Activated T-cell treated with anti-CD3 and anti-CD28 coated beads for 1 hour (primary cell): Measurements from ENCODE around the gene ARL2BP.
"Not testable (repeated sequence)": the region's sequence is repeated elsewhere in the genome, so short reads cannot be mapped to it uniquely, and the experiment has no call there.

ENCODE experiments used
- DNase-seq: peaks from one replicate; pipeline ENCODE4 v3.0.0-alpha.2; 2020; ENCODE audit warnings: low read depth

Gene ARL2BP

DNA sequence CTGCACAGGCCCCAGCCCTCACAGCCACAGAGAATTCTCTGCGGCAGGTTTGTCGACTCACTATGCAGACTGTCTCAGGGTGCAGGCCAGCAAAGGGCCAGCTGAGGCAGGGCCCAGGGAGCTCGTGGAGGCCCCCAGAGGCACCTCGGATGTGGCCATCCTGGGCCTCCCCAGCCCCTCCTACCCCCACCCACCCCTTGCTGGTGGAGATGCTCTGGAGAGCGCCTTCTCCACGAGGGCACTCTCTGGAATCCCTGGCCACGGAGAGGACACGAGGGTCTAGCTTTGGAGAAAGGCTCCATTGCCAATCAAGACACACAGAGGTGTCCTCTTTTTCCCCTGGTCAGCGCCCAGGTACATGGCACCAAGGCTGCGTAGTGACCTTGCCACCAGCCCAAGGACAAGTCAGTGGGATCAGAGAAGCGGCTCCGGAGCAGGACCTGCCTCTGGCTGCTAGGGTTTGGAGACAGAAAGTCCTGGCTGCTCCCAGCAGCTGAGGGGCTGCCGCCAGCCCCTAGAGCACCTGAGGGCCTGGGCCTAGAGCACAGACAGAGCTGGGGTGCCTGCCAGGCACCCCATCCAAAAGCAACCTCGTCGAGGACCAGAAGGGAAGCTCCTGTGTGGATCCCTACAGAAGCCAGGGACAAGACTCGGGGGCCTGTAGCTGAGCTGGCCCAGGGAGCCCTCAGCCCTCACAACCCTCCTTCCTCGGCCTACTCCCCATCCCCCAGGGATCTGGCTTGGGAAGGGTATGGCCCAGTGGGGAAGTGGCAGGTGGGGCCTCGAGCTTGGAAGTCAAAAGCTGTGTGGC is 18.7 kb downstream of the ARL2BP start:
- no peak for DNase-seq

DNA sequence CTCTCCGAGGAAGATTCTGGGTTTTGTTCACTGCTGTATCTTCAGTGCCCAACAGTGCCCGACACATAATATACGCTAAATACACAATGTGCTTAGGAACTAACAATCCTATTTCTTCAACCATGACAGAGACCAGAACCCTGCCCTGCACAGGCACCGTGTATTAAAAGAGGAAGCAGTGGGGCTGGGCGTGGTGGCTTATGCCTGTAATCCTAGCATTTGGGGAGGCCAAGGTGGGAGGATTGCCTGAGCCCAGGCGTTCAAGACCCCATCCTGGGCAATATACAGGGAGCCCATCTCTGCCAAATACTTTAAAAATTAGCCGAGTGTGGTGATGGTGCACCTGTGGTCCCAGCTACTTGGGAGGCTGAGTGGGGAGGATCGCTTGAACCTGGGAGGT is 19.3 kb downstream of the ARL2BP start:
- no peak for DNase-seq

DNA sequence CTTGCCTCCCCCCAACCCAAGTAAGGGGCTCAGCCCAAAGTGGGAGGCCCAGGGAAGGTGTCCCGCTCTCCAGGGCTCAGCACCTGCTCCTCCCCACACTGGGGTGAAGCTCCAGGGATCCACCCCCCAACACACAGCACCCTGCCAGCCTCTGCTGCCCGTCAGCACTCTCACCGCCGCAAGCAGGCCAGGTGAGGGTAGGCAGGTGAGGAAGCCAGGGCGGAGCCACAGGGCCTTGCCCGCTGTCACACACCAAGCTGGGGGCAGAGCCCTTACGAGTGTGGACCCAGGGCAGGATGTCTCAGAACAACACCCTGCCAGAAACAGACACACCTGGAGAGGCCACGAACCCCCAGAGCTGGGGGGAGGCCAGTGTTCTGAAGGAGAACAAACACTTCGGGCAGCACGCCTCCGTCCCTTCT is 19.9 kb downstream of the ARL2BP start:
- DNase-seq: no peak

DNA sequence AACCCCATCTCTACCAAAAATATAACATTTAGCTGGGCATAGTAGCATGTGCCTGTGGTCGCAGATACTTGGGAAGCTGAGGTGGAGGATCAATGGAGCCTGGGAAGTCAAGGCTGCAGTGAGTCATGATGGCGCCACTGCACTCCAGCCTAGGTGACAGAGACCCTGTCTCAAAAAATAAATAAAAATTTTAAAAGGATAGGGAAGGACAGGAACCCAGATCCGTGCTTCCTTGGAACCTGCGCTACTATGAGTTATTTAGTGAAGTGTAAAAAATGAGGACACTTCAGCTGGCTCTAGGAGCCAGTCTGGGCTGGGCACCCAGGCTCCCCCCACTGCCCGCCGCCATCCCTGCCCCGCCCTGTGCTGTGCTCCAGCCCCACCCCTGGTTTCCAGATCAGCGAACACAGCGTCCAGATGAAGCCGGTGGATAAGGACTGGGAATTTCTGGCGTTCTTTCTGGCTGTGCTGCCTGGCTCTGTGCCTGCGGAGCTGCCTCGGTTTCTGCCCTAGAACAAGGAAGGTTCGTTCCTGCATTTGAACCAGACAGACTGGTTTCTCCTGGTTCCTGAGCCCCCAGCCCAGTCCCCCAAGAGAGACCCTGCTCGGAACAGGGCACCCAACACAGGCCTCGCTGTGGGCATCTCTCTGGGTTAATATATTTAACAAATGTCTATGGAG is 20.9 kb downstream of the ARL2BP start:
- no peak for DNase-seq

DNA sequence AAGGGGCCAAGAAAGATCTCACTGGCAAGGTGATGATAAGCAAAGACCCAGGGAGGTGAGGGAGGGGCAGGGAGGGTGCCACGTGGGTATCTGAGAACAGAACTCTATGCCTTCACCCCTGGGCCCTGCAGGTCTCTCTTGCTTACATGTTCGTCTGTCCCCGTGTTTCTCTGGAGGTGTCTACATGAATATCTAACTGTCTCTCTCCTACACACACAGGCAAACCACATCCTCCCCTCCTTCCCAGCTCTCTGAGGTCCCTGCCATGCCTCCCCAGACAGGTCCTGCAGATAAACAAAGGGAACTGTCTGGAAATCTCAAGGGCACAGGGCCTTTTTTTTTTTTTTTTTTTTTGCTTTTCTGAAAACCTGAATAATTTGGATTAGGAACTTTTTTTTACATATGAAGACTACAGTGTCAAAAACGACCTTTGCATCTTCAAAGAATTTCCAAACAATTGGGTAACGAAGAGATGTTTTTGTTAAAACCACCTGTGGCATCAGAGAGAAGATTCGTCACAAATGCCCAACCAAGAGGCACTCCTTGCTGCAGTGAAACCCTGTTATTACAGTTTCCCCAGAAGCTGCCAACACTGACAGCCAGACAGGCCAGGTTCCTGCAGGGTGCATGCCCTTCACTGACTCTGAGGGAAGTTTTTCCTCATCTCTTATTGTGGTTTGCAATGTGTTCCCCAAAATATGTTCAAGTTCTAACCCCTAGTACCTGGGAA is 21.6 kb downstream of the ARL2BP start:
- DNase-seq: peak; percentile 29

DNA sequence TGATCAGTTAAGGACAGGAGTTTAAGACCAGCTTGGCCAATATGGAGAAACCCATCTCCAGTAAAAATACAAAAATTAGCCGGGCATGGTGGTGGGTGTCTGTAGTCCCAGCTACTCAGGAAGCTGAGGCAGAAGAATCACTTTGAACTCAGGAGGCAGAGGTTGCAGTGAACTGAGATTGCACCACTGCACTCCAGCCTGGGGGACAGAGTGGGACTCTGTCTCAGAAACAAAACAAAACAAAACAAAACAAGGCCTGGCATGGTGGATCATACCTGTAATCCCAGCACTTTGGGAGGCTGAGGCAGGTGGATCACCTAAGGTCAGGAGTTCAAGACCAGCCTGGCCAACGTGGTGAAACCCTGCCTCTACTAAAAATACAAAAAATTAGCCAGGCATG is 22.3 kb downstream of the ARL2BP start:
- DNase-seq: not testable (repeated sequence)

DNA sequence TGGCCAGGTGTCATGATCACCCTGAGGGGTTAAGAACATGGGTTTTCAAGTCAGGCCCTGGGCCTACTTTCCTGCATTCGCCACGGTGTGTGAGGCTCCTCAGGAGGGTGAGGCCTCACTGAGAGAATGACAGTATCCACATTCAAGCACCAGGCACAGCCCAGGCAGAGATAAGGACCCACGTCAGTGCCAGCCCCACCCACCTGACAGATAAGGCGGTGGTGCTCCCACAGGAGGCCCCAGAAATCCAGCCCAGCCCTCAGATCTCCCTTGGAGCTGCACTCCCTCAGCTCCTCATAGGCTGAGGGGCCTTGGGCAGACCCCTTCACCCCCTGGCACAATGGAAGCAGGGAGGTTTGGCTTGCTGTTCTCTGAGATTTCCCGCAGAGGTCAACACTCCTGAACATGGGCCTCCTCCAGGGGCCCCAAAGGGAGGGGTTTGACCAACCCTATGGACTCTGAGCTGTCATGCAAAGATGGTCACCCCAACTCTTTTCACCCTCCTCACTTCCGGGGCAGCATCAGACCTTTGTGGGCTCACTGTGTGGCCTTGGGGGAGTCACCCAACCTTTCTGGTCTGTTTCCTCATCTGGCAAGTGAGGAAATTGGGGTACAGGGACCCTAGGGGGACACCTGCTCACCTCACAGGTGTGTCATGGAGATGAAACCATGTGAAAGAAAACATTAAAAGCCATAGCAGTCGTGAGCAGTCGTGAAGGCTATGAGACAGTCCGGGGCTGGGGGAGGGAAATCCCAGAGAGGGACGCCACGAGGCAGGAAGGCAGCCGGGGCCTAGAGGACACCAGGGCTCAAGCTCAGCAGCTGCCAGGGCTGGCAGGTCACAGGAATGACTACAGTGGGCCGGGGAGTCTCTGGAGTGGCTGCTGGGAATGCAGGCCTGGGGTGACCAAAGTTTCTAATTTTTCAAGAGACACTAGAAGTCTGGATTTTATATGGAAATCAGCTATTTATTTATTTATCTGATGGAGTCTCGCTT is 24.0 kb downstream of the ARL2BP start:
- DNase-seq: no peak

DNA sequence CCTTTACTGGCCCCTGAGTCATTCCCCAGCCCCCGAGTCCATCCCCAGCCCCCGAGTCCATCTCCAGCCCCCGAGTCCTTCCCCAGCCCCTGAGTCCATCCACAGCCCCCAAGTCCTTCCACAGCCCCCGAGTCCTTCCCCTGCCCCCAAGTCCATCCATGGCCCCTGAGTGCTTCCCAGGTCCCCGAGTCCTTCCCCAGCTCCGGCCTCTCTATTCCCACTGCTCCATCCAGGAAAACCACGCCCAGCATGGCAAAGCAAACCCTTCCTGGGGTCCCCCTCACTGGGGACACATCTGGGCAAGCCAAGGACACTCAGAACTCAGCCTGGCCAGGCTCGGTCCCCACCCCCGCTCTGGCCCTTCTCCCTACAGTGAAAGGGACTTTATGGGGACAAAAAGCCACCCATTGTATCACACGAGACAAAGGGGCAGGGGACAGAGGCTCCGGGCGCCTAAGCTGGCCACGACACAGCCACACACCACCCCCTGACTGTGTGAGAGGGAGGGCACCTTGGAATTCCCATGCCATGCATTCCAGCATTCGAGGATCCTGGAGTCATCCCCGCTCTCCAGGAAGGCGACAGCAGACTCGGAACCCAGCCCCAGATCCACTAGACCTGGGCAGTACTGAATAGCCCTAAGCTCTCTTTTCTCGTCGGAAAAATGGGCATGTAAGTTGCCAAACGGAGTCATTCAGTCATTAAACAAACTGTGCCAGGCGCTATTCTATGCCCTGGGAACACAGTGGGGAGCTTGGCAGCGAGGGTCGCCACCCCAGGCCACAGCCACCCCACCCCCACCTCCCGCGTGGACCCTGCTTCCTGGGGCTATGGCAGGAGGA is 25.4 kb downstream of the ARL2BP start:
- DNase-seq: no peak

DNA sequence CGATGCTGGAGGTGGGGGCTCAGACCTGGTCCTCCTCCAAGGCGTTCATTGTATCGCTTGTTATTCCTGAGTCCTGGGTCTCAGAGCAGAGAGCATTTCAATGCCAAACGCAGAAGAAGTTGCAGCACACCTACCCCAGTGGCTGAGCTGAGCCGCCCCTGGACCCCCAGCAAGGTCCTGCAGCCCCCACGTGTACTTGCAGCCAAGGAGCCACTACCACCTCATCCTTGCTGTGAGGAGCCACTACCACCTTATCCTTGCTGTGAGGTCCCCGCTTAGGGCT is 25.9 kb downstream of the ARL2BP start:
- no peak for DNase-seq

DNA sequence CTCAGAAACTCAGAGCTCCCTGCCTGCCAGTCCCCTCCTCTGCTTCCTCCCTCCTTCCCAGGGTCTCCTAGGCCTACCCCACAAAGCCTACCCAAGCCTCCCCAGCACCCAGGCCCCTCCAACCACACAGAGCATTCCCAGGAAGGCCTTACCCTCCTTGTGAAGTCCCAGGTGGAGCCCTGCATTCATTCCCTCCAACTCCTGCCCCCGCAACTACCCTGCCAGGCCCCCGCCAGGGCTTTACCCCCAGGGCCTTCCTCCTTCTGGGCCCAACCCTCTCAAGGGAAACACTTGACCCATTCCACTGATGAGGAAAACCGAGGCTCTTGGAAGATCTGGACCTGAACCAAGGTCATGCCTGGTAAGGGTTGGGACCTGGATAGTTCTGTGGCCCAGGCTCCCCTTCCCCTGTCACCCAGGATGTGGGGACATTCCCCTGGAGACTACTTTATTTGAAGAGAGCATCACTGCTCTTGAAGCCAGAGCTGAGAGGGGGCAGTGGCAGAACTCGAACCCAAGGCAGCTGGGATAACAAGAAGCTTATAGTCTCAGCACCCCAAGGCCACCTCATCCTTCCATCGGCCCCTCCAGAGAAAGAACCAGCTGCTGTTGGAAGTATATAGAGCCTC is 26.9 kb downstream of the ARL2BP start:
- no peak for DNase-seq

DNA sequence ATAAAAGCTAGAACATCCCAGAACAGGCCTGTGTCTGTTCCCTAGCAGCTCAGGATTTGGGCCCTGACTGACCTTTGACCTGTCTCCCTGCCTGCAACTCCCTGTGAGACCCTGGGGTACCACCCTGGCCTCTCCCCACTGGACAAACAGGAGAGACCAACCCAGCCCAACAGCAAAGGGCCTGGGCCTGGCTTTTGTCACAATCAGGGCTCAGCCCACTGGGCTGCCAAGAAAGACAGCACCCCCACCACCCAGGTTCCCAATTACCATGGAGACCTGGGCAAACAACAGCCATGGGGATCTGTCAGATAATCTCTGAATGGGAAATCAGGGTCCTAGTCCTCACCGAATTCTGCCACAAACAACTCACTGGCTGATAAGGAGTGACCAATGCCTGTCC is 28.3 kb downstream of the ARL2BP start:
- no peak for DNase-seq

DNA sequence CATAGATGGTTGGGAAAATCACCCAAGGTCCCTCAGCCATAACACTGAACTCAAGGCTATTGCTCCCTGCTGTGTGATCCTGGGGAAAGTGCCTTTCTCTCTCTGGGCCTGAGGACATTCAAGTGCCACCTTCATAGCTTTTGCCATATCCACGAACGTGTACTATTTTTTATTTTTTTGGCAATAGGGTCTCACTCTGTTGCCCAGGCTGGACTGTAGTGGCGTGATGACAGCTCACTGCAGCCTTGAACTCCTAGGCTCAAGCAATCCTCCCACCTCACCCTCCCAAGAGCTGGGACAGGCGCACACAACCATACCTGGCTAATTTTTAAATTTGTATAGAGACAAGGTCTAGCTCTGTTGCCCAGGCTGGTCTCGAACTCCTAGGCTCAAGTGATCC is 28.8 kb downstream of the ARL2BP start:
- no peak for DNase-seq

DNA sequence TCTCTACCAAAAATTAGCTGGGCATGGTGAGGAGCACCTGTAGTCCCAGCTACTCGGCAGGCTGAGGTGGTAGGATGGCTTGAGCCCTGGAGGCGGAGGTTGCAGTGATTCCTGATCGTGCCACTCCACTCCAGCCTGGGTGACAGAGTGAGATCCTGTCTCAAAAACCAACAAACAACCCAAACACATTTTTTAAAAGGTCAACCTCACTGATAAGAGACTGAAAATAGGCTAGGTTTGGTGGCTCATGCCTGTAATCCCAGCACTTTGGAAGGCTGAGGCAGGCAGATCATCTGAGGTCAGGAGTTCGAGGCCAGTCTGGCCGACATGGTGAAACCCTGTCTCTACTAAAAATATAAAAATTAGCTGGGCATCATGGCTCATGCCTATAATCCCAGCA is 30.9 kb downstream of the ARL2BP start:
- DNase-seq: not testable (repeated sequence)

DNA sequence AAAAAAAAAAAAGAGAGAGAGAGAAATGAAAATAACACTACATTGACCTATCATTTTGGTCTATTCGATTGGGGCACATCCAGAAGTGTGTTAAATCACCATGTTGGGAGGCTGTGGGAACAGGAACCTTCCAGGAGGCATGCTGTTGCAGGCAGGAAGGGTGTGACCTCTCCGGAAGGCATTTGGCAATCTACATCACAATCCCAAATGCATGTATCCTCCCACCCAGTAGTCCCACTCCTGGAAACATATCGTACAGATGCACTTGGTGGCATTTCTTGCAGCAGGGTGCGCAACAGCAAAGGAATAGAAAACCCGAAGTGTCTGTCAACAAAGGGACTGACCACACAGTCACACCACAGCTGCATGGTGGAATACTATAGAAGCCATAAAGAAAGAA is 31.5 kb downstream of the ARL2BP start:
- DNase-seq: no peak

DNA sequence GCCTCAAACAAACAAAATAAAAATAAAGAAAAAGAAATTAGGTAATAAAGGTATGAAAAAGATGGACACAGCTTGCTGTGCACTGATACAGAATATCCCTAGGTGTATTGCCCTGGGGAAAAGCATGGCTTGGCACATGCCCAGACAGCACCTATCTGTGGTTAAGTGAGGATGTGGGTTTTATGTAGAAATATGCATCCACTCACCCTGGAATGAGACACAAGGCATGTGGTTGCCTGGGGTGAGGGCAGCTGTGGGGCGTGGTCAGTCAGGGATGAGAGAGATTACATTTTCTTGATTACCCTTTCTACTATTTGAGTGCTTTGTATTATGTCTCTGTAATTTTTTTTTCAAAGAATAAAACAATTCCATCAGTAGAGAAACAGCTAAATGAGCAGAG is 32.5 kb downstream of the ARL2BP start:
- DNase-seq: peak; percentile 29

DNA sequence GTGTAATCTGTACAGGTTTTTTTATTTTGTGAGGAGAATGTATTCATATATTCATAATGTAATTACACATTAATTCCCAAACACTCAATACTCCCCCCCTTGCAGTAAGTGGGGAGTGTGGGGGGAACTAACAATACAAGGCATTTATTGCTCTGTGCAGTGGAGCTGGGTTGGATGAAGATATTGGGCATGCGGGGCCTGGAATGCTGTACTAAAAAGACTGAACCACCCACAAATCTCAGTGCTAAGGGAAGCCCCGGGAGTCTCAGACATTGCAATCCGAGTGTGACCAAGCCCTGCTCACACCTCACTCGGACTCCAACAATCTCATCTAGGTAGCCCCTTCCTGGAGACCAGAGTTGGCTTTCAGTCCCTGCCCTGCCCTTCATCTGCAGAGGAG is 33.4 kb downstream of the ARL2BP start:
- DNase-seq: no peak

DNA sequence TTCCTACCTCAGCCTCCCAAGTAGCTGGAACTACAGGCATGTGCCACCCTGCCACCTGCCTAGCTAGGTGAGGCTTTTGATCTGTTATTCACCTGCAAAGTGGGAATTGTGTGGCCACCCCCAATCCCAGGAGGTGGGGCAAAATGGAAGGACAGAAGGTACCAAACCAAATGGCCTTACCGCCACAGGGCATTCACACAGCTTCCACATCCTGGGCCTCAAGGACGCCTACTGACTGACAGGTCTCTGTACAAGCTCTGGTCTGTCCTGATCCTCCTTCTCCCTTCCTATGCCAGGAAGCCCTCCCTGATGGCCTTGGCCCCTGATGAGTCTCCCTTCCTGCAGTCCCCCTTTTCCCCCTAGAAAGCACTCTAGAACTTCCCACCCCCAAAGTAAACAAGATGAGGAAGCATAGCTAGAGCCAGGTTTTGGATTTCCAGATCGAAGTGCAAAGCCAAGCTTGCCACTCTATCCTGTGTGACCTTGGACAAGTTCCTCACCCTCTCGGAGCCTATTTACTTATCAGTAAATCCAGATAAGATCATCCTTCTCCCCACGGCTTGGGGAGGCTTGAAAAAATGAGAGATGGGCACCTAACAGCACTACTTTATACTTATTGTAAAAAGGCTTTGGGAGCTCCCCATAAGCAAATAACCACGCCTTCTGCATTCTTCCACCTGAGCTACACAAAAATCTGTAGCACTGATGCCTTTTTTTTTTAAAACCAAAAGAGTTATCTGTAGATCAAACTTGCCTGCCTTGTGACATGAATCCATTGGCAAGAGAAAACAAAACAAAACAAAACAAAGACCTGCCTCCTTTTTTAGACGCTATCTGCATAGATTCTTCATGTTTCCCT is 35.0 kb downstream of the ARL2BP start:
- DNase-seq: no peak

DNA sequence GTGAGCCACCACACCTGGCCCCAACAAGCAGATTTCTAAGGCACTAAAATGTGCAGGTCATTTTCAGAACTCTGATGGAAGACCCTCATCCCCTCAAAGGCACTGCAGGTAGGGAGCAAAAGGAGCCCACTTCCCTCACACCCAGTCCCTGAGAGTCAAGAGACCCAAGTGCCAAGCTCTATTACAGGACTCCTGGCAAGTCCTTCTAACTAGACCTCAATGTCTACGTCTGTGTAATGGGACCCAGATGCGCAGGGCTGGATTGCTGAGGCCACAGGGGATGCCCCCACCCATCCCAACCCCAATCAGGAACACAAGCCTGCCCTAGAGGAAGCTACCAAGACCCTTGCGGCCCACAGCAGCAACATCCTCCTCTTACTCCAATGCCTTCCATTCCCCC is 36.7 kb downstream of the ARL2BP start:
- DNase-seq: no peak

DNA sequence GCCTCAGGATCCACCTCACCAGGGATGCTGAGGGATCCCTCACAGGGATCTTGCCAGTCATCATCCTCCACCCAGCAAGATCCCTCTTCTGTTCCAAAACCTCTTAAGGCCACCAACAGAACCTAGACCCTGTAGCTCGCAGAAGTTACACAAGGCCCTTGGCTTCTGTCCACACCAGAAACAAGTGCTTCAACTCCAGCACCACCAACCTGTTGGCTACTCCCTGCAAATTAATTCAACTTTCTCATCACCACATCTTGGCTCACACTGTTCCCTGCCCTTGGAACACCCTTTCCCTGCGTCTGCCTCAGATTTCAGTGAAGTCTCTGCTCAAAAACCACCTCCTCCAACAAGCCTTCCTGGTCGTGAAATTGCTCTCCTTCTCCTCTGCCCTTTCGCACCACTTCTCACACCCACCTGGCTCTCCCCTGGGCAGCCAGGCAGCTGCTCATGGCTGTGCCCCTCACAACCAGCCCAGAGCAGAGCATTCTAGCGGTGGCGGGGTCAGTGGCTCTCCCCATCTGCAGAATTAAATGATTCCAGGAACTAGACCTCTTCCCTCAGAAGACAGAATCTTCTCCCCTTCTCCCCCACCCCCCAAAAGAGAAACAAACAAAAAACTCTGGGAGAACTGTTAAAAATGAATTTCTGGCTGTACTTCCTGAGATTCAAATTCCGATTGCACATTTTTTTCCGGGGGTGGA is 37.6 kb downstream of the ARL2BP start:
- DNase-seq: no peak
